D721Med (cell line): ENCODE data around the gene IRS1.

Experiments
- DNase-seq: peaks from one replicate; pipeline ENCODE4 v3.0.0; 2011; ENCODE audit warnings: low spot score; ENCODE audit not compliant: insufficient read length
- FAIRE-seq: peaks from 2 replicates; lab custom pipeline; 2011; peaks lifted over from hg19 to GRCh38; lab: Jason Lieb, UNC
- CTCF ChIP-seq: IDR thresholded peaks from 2 replicates; pipeline ENCODE4 v1.5.1; 2012; ENCODE audit warnings: mild to moderate bottlenecking, control low read depth; ENCODE audit not compliant: insufficient read depth; ENCODE audit errors: missing control alignments

IRS1 gene

DNA sequence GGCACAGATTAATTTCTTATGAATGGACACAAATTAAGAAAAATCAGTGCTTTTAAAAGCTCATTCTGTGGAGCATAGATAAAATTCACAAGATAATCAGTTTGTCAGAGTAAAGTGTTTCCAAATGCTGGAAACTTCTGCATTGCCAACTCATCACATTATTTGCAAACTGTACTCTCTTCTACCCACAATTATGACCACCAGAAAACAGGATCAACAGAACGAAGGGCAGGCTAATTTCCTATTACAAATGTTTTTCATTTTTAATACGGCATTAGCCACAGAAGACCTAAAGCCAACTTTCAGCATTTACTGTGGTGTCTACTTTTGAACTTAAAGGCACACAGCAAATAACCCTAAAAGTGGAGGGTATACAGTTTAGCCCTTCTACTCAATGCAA lies 6.0 kb downstream of the IRS1 start:
- DNase-seq (no peak), FAIRE-seq (no peak)
- no peak for TF ChIP-seq CTCF

- no peak for TF ChIP-seq CTCF
- DNase-seq (no peak), FAIRE-seq (no peak)
Measured at GRCh38 chr2:226792155-226792881, 7.3 kb downstream of the IRS1 start.

DNA sequence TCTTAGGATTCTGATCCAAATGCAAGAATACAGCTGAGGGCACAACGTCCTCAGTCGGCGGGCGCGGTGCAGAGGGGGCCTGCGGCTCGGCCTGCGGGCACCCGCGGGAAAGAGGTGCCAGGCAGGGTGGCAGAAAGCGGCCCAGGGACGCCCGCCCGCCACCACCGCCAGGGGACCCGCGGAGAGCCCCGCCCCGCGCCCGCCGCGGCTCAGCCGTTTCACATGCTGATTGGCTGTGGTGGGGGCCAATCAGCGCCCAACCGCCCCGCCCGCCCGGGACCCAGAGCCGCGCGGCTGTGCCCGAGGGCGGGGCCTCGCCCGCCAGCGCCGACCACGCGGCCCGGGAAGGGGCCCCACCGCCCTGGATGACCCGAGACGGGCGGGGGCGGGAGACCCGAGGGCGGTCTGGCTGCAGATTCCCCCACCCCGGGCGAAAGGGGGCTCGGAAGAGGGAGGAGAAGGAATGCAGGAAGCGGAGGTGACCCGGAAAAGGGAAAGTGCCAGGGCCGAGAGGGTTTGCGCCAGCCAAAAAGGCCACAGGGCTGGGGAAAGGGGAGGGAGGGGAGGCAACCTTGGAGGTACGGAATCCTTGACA lies 8.0 kb downstream of the IRS1 start:
- FAIRE-seq (no peak), DNase-seq (peak; percentile 78)
- no peak for TF ChIP-seq CTCF

- FAIRE-seq (no peak), DNase-seq (no peak)
- TF ChIP-seq CTCF: no peak
Measured at GRCh38 chr2:226791056-226791486, 8.5 kb downstream of the IRS1 start.

DNA sequence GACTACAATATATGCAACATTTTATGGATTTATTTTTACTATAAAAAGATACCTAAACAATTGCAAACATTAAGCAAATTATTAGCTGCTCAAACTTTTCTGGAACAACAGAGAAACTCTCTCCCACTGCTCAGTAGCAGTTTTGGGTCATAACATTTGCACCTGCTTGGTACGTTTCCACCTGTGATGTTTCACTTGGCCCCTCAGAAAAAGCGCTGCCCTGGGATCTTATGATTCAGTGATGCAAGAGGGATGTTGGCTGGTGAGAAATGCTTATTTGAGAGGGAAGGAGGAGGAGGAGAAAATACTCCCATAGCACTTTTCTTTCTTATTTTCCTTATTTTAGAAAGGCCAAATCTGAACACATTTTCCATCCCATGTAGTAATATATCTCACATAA lies 9.2 kb downstream of the IRS1 start:
- FAIRE-seq: no peak
- TF ChIP-seq CTCF: no peak
- DNase-seq: no peak

- FAIRE-seq: no peak
- no peak for DNase-seq
- no peak for TF ChIP-seq CTCF
Measured at GRCh38 chr2:226790011-226790410, 9.6 kb downstream of the IRS1 start.

DNA sequence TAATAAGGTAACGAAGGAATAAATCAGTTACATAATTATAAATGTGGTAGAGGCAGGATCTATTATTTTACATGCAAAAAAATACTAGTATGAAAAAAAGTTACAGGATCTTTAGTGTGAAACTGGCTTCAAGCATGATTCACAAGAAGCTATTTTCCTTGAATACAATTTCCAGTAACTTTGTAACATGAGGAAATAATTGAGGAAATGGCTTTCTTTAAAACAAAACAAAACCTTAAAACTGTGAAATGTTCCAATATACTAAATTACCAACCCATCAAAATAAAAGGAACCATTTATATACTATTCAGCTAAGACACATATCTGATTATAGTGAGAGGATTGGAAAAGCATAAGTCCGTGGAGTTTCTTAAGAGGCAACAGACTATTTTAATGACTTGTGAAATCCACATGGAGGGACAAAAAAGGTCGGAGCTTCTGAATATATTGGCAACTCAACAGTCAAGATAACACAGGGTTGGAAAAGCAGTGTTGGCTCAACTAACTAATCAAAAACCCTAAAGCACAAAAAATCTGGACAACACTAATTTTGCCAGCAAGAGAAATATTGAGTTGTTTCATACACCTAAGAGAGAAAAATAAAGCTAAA lies 10.6 kb downstream of the IRS1 start:
- no peak for TF ChIP-seq CTCF
- no peak for DNase-seq
- FAIRE-seq: peak; percentile 87
